Esophagus (tissue), 2 donors: Measurements from ENCODE around the gene RNF222. TPM values are rescaled to one million over a fixed set of nuclear protein-coding genes. Genes with fewer than 3 reads are reported as not detected.

Experiments
- H3K27ac ChIP-seq, 2 donors: one replicate each; pipeline ENCODE4 v1.5.1; 2013; ENCODE audit warnings: low read depth in 2 of 2, mild to moderate bottlenecking in 2 of 2, inconsistent platforms in 1 of 2, low read length in 1 of 2, moderate library complexity in 1 of 2
- H3K27me3 ChIP-seq, 2 donors: one replicate each; pipeline ENCODE4 v1.6.1; 2013; ENCODE audit warnings: low read length in 2 of 2, control low read depth in 1 of 2, mild to moderate bottlenecking in 1 of 2; ENCODE audit not compliant: insufficient read depth in 2 of 2, control insufficient read depth in 1 of 2
- H3K36me3 ChIP-seq, 2 donors: one replicate each; pipeline ENCODE4 v1.6.1; 2013; ENCODE audit warnings: low read length in 1 of 2; ENCODE audit not compliant: control insufficient read depth in 2 of 2, insufficient read depth in 2 of 2
- H3K4me1 ChIP-seq, 2 donors: one replicate each; pipeline ENCODE4 v1.6.1; 2013; ENCODE audit warnings: low read length in 1 of 2; ENCODE audit not compliant: control insufficient read depth in 2 of 2, insufficient read depth in 2 of 2
- H3K4me3 ChIP-seq, 2 donors: one replicate each; pipeline ENCODE4 v1.5.1; 2013; ENCODE audit warnings: low read length in 2 of 2, mild to moderate bottlenecking in 2 of 2, low read depth in 1 of 2, moderate library complexity in 1 of 2
- H3K9me3 ChIP-seq, 2 donors: one replicate each; pipeline ENCODE4 v1.6.1; 2013; ENCODE audit warnings: mild to moderate bottlenecking in 2 of 2, low read depth in 1 of 2, low read length in 1 of 2, moderate library complexity in 1 of 2; ENCODE audit not compliant: control insufficient read depth in 2 of 2, insufficient read depth in 1 of 2
- WGBS, 2 donors: extraction: QIAGEN DNeasy Blood & Tissue Kit; methylation state at CpG; one replicate each; pipeline ENCODE4 v1.1.7; 2013; 5-methylcytosine and 5-hydroxymethylcytosine counted together
- polyA plus RNA-seq, 2 donors: library from polyadenylated mRNA; stranded (reverse); fragments of 200-250 nt; gene quantifications; one replicate each; pipeline ENCODE4 v1.2.3, GENCODE V29; 2013
- donor health status: healthy with polysubstance abuse.
- donor health status: Bipolar disorder and iron deficiency.

Gene RNF222
- polyA plus RNA-seq, 2 donors, result 14.0 to 18.4 TPM

DNA sequence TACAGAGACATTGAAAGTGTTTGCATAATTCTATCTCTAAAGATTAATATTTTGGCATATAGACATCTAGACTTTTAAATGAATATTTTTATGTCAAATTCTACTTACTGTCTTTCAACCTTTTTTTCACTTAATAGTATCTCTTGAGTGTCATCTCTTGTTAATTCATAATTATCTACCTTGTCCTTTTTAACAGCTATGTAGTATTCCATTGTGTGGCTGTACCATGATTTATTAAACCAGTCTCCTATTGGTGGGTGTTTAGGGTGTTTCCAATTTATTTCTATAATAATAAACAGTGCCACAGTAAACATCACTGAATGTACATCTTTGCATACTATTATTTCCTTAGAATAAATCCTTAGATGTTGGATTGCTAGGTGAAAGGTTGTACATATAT, 16.3 kb upstream of the RNF222 start:
- H3K27ac ChIP-seq, result no peak overlapping the region
- H3K36me3 ChIP-seq, result no peaks in the 10 kb centered on the region

DNA sequence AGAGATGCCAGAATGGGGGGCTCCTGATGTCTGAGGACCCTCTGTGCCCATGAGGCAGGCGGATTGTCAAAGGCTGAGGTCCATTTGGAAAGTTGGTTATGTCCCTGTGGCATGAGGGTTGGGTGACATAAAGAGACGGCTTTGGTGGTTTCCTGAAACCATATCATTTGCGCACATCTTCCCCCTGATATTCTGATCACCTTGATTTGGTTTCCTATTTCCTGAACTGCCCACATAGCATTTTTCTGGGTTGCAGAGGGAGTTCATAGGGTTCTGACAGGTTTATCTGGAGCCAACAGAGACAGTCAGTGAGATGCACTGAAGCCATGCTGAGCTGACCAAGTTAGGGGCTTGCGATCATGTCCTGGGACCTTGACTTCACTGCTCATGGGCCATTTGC, 15.7 kb upstream of the RNF222 start:
- H3K27ac ChIP-seq, result peak overlapping the region in 1 of 2 donors; percentile 82
- 81 to 82% methylated on average over 4 of the region's 4 CpGs for WGBS, 2 donors
- H3K27me3 ChIP-seq, result no peaks in the 10 kb centered on the region
- no peaks in the 10 kb centered on the region for H3K9me3 ChIP-seq
- peaks cover 0 to 4% of the 10 kb centered on the region in 2 donors for H3K4me1 ChIP-seq
- H3K36me3 ChIP-seq, result no peaks in the 10 kb centered on the region
- H3K4me3 ChIP-seq, result no peak overlapping the region

More for the DNA sequence above, 16.3 kb upstream of the RNF222 start:
- H3K27me3 ChIP-seq, result no peaks in the 10 kb centered on the region
- H3K4me3 ChIP-seq, result no peak overlapping the region
- H3K4me1 ChIP-seq, result peaks cover 0 to 4% of the 10 kb centered on the region in 2 donors
- no peaks in the 10 kb centered on the region for H3K9me3 ChIP-seq

DNA sequence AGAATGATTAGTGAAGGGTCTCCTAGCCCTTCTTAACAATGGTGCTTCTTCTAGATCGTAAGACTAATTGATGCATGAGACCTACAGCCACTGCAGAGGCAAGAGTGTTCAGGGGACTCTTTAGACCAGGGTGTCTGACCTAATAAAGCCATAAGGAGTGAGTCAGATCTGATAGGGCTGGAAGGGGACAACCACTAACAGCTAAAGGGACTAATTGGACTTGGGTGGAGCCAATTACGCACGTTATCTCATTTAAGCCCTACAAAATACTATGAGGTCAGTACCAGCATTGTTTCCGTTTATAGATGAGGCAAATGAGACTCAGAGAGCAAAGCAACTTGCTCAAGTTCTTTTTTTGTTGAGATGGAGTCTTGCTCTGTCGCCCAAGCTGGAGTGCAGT, 14.5 kb upstream of the RNF222 start:
- H3K4me3 ChIP-seq, result no peak overlapping the region
- 78 to 79% methylated on average over 5 of the region's 5 CpGs for WGBS, 2 donors
- H3K4me1 ChIP-seq, result no peaks in the 10 kb centered on the region
- H3K27ac ChIP-seq, result peak overlapping the region in 1 of 2 donors; percentile 19
- H3K36me3 ChIP-seq, result no peaks in the 10 kb centered on the region
- H3K27me3 ChIP-seq, result no peaks in the 10 kb centered on the region
- H3K9me3 ChIP-seq, result no peaks in the 10 kb centered on the region

DNA sequence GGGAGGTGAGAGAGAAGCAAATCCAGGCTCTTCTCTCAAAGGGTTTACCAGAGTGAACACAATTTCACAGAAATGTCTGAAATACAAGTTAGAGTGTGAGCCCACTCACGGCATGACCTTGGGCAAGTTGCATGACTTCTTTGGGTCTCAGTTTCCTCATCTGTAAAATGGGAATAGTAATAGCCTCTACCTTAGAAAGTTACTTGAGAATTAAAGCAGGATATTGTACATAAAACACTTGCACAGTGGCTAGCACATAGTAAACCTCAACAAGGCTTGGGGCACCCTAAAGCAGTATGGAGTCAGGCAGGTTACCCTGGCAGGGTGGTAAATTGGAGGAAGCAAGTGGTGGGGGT, 13.2 kb upstream of the RNF222 start:
- Histone ChIP-seq H3K4me3 (no peak overlapping the region), H3K9me3 (no peaks in the 10 kb centered on the region), H3K27ac (peak overlapping the region; percentile 38 to 67), H3K36me3 (no peaks in the 10 kb centered on the region), H3K27me3 (no peaks in the 10 kb centered on the region), H3K4me1 (no peaks in the 10 kb centered on the region)
- WGBS, 2 donors, result 75 to 76% methylated on average over 1 of the region's 1 CpG

DNA sequence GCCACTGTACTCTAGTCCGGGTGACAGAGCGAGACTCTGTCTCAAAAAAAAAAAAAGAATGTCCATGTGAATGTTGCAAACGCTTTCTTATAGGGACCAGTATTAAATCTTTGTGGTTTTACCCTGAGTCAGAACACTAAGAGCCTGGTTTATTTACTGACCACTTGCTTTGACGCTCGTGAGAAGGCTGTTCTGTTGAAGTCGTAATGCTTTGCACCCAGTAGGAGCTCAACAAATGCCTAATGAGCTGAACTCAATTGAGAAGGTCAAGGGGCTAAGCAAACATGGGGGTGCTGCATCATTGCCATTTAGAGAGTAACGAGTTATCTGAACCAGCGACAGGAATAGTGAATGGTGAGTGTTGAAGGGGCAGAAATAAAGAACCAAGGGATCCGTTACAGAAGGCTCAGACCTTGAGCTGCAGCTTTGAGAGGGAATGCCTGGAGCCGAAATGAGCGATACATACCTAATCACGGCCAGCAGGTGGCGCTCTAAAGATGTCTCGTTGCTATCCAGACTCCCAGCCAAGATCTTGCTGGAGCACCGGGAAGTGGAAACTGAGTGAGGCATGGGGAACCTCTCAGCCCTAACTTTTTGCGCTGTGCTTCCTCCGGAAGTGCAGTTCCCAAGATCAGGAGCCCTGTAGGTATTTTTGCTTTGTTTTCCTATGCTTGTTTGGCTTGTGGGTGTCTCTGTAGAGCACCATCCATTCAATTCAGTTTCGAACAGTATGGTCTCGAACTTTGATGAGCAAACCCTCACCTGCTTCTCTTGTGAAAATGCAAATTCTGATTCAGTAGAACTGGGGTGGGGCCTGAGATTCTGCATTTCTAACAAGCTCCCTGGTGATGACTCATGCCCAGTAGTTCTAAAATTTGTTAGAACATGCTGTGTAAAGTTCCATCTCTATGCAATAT, 12.6 kb upstream of the RNF222 start:
- Histone ChIP-seq H3K27ac (peak overlapping the region; percentile 38 to 67), H3K9me3 (no peaks in the 10 kb centered on the region), H3K36me3 (no peaks in the 10 kb centered on the region), H3K4me3 (no peak overlapping the region), H3K4me1 (no peaks in the 10 kb centered on the region), H3K27me3 (no peaks in the 10 kb centered on the region)
- WGBS, 2 donors, result 22 to 24% methylated on average over 19 of the region's 19 CpGs

DNA sequence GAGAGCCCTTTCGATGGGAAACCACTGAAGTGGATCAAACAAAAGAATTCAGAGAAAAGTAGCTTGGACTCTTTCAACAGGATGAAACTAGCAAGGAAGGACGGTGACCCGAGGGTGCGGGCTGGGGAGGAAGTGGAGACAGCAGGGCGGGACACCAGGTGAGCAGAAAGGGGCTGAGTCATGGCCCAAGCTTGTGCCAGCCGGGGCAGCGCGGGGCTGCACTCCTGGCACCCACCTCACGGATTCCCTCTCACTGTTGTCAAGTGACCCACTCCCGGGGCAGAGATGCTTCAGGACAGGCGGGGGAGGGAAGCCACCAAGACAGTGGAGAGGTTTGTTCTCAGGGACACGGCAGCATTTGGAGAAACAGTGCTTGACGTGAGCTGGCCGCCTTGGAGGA, 10.7 kb upstream of the RNF222 start:
- Histone ChIP-seq H3K4me1 (no peaks in the 10 kb centered on the region), H3K4me3 (peak overlapping the region; percentile 11 to 27), H3K27me3 (no peaks in the 10 kb centered on the region), H3K9me3 (no peaks in the 10 kb centered on the region), H3K27ac (peak overlapping the region; percentile 77 to 92), H3K36me3 (no peaks in the 10 kb centered on the region)
- 40 to 43% methylated on average over 14 of the region's 14 CpGs for WGBS, 2 donors

DNA sequence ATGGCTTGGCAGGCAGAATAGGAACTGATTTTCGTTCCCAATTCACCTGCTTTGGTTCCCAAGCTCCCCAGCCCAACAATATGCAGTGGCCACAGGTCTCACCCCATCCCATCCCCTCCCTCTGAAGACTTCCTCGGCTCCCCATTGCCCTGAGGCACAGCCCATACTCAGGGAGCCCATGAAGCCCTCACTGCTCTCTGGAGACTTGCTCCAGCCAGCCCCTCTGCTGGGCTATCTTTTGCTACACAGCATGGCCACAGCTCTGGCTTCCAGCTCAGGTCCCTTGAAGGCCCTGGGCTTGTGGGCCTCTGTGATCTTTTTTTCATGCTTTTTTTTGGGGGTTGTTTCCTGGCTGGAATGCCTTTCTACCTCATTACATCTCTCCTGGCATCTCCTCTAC, 8.5 kb upstream of the RNF222 start:
- Histone ChIP-seq H3K4me3 (no peak overlapping the region), H3K4me1 (no peaks in the 10 kb centered on the region), H3K9me3 (no peaks in the 10 kb centered on the region), H3K27me3 (no peaks in the 10 kb centered on the region), H3K36me3 (no peaks in the 10 kb centered on the region), H3K27ac (peak overlapping the region in 1 of 2 donors; percentile 35)
- 45 to 65% methylated on average over 2 of the region's 2 CpGs for WGBS, 2 donors

DNA sequence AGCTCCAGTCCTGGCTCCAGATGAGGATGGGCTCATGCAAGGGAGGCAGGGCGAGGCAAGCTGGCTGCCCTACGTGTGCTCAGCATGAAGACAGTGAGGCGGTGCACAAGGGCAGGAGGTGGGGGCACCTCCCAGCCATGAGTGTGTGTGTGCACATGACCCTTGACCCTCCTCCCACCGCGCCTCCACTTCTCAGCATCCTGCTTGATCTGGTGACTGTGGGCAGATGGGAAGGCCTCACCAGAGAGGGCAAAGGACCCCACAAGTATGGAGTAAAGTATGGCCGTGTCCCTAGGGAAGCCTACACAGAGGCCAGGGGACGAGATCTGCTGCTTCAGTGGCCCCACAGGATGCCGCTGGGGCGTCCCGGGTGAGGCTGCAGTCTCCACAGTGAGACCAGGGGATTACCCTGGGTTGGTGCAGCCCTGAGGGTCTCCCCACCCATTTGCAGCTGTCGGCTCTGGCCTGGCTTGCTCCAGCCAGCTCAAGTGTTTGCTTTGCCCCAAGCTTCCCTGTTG, 7.9 kb upstream of the RNF222 start:
- Histone ChIP-seq H3K9me3 (no peaks in the 10 kb centered on the region), H3K27me3 (no peaks in the 10 kb centered on the region), H3K27ac (peak overlapping the region in 1 of 2 donors; percentile 35), H3K4me1 (no peaks in the 10 kb centered on the region), H3K4me3 (no peak overlapping the region), H3K36me3 (no peaks in the 10 kb centered on the region)
- 84 to 87% methylated on average over 9 to 11 of the region's 11 CpGs for WGBS, 2 donors

DNA sequence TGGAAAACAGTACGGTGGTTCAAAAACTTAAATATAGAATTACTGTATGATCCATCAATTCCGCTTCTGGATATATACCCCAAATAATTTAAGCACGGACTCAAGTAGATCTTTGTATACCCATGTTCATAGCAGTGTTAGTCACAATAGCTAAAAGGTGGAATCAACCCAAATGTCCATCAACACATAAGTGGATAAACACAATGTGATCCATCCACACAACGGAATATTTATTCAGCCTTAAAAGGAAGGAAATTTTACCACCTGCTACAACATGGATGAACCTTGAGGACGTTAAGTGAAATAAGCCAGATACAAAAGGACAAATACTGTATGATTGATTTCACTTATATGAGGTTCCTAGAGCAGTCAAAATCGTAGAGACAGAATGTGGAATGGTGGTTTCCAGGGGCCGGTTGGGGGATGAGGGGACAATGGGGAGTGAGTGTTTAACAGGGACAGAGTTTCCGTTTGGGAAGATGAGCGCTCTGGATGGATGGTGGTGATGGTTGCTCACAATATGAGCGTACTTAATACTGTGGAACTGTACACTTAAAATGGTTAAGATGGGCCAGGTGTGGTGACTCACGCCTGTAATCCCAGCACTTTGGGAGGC, 5.4 kb upstream of the RNF222 start:
- Histone ChIP-seq H3K9me3 (no peaks in the 10 kb centered on the region), H3K36me3 (no peaks in the 10 kb centered on the region), H3K27me3 (no peaks in the 10 kb centered on the region), H3K4me3 (no peak overlapping the region), H3K4me1 (no peaks in the 10 kb centered on the region), H3K27ac (no peak overlapping the region)
- 74 to 76% methylated on average over 11 of the region's 11 CpGs for WGBS, 2 donors
